Neural progenitor cell (in vitro differentiated cells): ENCODE data around the gene IL7R.

Source experiments
- EZH2 ChIP-seq: fragments of 200-600 bp; sonication (generic); IDR thresholded peaks from 2 replicates; pipeline ENCODE4 v1.6.1; 2017; ENCODE audit warnings: antibody characterized with exemption, mild to moderate bottlenecking, moderate library complexity
- TF ChIP-seq, protein P1 (sequence below): fragments of 200-600 bp; sonication (generic); IDR thresholded peaks from 2 replicates; pipeline ENCODE4 v1.5.1; 2017; ENCODE audit warnings: antibody characterized with exemption, mild to moderate bottlenecking

DNA sequence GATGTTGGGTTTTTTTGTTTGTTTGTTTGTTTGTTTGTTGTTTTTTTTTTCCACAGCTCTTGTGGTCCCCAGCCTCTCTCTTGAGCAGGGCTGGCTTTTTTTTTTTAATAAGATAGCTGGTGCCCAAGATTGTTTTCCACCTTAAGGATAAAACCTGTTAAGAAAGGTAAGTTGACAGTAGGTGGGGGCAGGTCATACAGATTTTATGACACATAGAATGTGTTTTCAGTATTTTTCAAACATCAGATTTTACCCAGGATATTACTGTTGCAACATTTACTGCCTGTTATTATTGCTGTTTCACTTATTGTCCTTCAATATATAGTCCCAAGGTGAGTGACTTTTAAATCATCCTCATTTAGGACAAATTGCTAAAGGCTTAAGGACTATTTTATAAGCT is 3.9 kb upstream of the IL7R start:
- no peak for TF ChIP-seq EZH2
- TF ChIP-seq, protein P1, sequence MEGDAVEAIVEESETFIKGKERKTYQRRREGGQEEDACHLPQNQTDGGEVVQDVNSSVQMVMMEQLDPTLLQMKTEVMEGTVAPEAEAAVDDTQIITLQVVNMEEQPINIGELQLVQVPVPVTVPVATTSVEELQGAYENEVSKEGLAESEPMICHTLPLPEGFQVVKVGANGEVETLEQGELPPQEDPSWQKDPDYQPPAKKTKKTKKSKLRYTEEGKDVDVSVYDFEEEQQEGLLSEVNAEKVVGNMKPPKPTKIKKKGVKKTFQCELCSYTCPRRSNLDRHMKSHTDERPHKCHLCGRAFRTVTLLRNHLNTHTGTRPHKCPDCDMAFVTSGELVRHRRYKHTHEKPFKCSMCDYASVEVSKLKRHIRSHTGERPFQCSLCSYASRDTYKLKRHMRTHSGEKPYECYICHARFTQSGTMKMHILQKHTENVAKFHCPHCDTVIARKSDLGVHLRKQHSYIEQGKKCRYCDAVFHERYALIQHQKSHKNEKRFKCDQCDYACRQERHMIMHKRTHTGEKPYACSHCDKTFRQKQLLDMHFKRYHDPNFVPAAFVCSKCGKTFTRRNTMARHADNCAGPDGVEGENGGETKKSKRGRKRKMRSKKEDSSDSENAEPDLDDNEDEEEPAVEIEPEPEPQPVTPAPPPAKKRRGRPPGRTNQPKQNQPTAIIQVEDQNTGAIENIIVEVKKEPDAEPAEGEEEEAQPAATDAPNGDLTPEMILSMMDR: no peak
